ENCODE measurements around the gene EVC. TPM values are rescaled to one million over a fixed set of nuclear protein-coding genes. Genes with fewer than 3 reads are reported as not detected.
"Not testable (repeated sequence)": the region's sequence is repeated elsewhere in the genome, so short reads cannot be mapped to it uniquely, and the experiment has no call there.

The EVC gene
- total and polyA plus RNA-seq, 4 donors: 2.9 to 40.8 (median 13.6) TPM

DNA sequence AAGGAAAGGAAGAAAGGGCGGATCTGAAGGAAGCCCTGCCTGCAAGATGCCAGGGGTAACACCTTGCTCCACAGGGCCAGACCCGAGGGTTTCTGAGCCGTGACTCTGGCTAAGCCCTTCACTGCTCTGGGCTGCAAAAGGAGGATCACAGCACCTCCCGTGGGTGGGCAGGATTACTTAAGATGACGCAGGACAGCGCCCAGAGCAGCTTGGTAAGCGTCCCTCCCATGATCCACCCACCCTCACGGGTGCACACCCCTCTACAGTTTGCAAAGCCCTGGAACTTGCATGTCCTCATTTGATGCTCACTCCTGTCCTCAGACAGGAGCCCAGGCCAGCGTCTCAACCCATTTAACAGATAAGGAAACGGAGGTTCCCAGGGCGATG lies 117.0 kb downstream of the EVC start:
- Histone ChIP-seq H3K9ac (ENCODE audit: insufficient read depth in 1 of 2, low read length in 2 of 2) (no peak overlapping the region), H3K9me3 (ENCODE audit: control insufficient read depth in 4 of 4, insufficient read depth in 3 of 4, low read length in 3 of 4) (no peaks in the 10 kb centered on the region), H3K4me1 (ENCODE audit: control insufficient read depth in 5 of 5, insufficient read depth in 5 of 5, low read length in 5 of 5) (peaks cover 0 to 14% (median 0%) of the 10 kb centered on the region in 5 donors), H3K4me3 (no peak overlapping the region), H3K27me3 (ENCODE audit: control insufficient read depth in 3 of 3, insufficient read depth in 3 of 3, low read length in 2 of 3) (no peaks in the 10 kb centered on the region), H3K27ac (ENCODE audit: low read depth in 1 of 2, low read length in 1 of 2) (no peak overlapping the region), H3K36me3 (ENCODE audit: control insufficient read depth in 4 of 4, insufficient read depth in 4 of 4, low read length in 4 of 4) (peaks cover 0 to 34% (median 9%) of the 10 kb centered on the region in 4 donors)
- TF ChIP-seq, protein P1, sequence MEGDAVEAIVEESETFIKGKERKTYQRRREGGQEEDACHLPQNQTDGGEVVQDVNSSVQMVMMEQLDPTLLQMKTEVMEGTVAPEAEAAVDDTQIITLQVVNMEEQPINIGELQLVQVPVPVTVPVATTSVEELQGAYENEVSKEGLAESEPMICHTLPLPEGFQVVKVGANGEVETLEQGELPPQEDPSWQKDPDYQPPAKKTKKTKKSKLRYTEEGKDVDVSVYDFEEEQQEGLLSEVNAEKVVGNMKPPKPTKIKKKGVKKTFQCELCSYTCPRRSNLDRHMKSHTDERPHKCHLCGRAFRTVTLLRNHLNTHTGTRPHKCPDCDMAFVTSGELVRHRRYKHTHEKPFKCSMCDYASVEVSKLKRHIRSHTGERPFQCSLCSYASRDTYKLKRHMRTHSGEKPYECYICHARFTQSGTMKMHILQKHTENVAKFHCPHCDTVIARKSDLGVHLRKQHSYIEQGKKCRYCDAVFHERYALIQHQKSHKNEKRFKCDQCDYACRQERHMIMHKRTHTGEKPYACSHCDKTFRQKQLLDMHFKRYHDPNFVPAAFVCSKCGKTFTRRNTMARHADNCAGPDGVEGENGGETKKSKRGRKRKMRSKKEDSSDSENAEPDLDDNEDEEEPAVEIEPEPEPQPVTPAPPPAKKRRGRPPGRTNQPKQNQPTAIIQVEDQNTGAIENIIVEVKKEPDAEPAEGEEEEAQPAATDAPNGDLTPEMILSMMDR (IDR thresholded peaks at IDR 0.05; ENCODE audit: control extremely low read depth, extremely low read depth): no peak
- ATAC-seq (ENCODE audit: insufficient read depth, low FRiP score) (no peak), DNase-seq (no peak)
- WGBS, 2 donors: 76 to 77% methylated on average over 11 of the region's 11 CpGs

- H3K4me3 ChIP-seq: no peak overlapping the region
- 53 to 58% methylated on average over 3 of the region's 3 CpGs for WGBS, 2 donors
- no peaks in the 10 kb centered on the region for H3K9me3 ChIP-seq (ENCODE audit: control insufficient read depth in 4 of 4, insufficient read depth in 3 of 4, low read length in 3 of 4)
- H3K27me3 ChIP-seq (ENCODE audit: control insufficient read depth in 3 of 3, insufficient read depth in 3 of 3, low read length in 2 of 3): no peaks in the 10 kb centered on the region
- peaks cover 0 to 8% (median 4%) of the 10 kb centered on the region in 5 donors for H3K4me1 ChIP-seq (ENCODE audit: control insufficient read depth in 5 of 5, insufficient read depth in 5 of 5, low read length in 5 of 5)
- DNase-seq (no peak), ATAC-seq (ENCODE audit: insufficient read depth, low FRiP score) (no peak)
- peaks cover 0 to 25% (median 10%) of the 10 kb centered on the region in 4 donors for H3K36me3 ChIP-seq (ENCODE audit: control insufficient read depth in 4 of 4, insufficient read depth in 4 of 4, low read length in 4 of 4)
- TF ChIP-seq, protein P1 (IDR thresholded peaks at IDR 0.05; ENCODE audit: control extremely low read depth, extremely low read depth): no peak
- no peak overlapping the region for H3K27ac ChIP-seq (ENCODE audit: low read depth in 1 of 2, low read length in 1 of 2)
- H3K9ac ChIP-seq (ENCODE audit: insufficient read depth in 1 of 2, low read length in 2 of 2): no peak overlapping the region
These were observed 125.9 kb downstream of the EVC start for GRCh38 chr4:5836943-5837342.

GRCh38 chr4:5837483-5837882 lies 126.5 kb downstream of the EVC start:
- H3K4me3 ChIP-seq; H3K9me3 ChIP-seq (ENCODE audit: control insufficient read depth in 4 of 4, insufficient read depth in 3 of 4, low read length in 3 of 4); H3K27me3 ChIP-seq (ENCODE audit: control insufficient read depth in 3 of 3, insufficient read depth in 3 of 3, low read length in 2 of 3); H3K4me1 ChIP-seq (ENCODE audit: control insufficient read depth in 5 of 5, insufficient read depth in 5 of 5, low read length in 5 of 5); ATAC-seq (ENCODE audit: insufficient read depth, low FRiP score); H3K27ac ChIP-seq (ENCODE audit: low read depth in 1 of 2, low read length in 1 of 2); H3K9ac ChIP-seq (ENCODE audit: insufficient read depth in 1 of 2, low read length in 2 of 2); DNase-seq: not testable (repeated sequence)
- H3K36me3 ChIP-seq (ENCODE audit: control insufficient read depth in 4 of 4, insufficient read depth in 4 of 4, low read length in 4 of 4): peaks cover 0 to 25% (median 11%) of the 10 kb centered on the region in 4 donors
- 90 to 91% methylated on average over 6 of the region's 6 CpGs for WGBS, 2 donors

- DNase-seq: no peak
- no peaks in the 10 kb centered on the region for H3K9me3 ChIP-seq (ENCODE audit: control insufficient read depth in 4 of 4, insufficient read depth in 3 of 4, low read length in 3 of 4)
- no peak overlapping the region for H3K4me3 ChIP-seq
- WGBS, 2 donors: 87 to 96% methylated on average over 13 of the region's 13 CpGs
- H3K9ac ChIP-seq (ENCODE audit: insufficient read depth in 1 of 2, low read length in 2 of 2): no peak overlapping the region
- no peak overlapping the region for H3K27ac ChIP-seq (ENCODE audit: low read depth in 1 of 2, low read length in 1 of 2)
- H3K4me1 ChIP-seq (ENCODE audit: control insufficient read depth in 5 of 5, insufficient read depth in 5 of 5, low read length in 5 of 5): peaks cover 0 to 22% (median 10%) of the 10 kb centered on the region in 5 donors
- ATAC-seq (ENCODE audit: insufficient read depth, low FRiP score): no peak
- TF ChIP-seq, protein P1 (IDR thresholded peaks at IDR 0.05; ENCODE audit: control extremely low read depth, extremely low read depth): no peak
- H3K27me3 ChIP-seq (ENCODE audit: control insufficient read depth in 3 of 3, insufficient read depth in 3 of 3, low read length in 2 of 3): peaks cover 0 to 2% (median 0%) of the 10 kb centered on the region in 3 donors
- H3K36me3 ChIP-seq (ENCODE audit: control insufficient read depth in 4 of 4, insufficient read depth in 4 of 4, low read length in 4 of 4): peaks cover 0 to 24% (median 12%) of the 10 kb centered on the region in 4 donors
These were observed 128.3 kb downstream of the EVC start for GRCh38 chr4:5839332-5839731.

All from lung (tissue), 12 donors.